Testis (tissue), 3 donors: ENCODE results near the gene CBX5. TPM values are rescaled to one million over a fixed set of nuclear protein-coding genes. Genes with fewer than 3 reads are reported as not detected.

Experiments used
- DNase-seq: peaks from one replicate; pipeline ENCODE4 v3.0.0-alpha.2; 2019
- H3K27ac ChIP-seq, 2 donors: fragments of 200-600 bp; sonication (generic); one replicate each; pipeline ENCODE4 v1.5.1; 2019
- H3K27me3 ChIP-seq: fragments of 200-600 bp; sonication (generic); one replicate; pipeline ENCODE4 v1.5.1; 2019
- H3K36me3 ChIP-seq: fragments of 200-600 bp; sonication (generic); one replicate; pipeline ENCODE4 v1.5.1; 2017; ENCODE audit warnings: low read depth; ENCODE audit errors: missing control alignments
- H3K4me1 ChIP-seq: fragments of 200-600 bp; sonication (generic); one replicate; pipeline ENCODE4 v1.5.1; 2019
- H3K4me3 ChIP-seq, 2 donors: fragments of 200-600 bp; sonication (generic); one replicate each; pipeline ENCODE4 v1.5.1; 2017 to 2019
- H3K9me3 ChIP-seq: fragments of 200-600 bp; sonication (generic); one replicate; pipeline ENCODE4 v1.5.1; 2017
- POLR2A ChIP-seq: fragments of 450-650 bp; IDR thresholded peaks from one replicate; pipeline ENCODE4 v1.6.1; 2017; ENCODE audit warnings: antibody characterized with exemption, mild to moderate bottlenecking, moderate library complexity
- WGBS, 2 donors: methylation state at CpG; one replicate each; pipeline ENCODE4 v1.1.5; 2018; 5-methylcytosine and 5-hydroxymethylcytosine counted together
- intact Hi-C: fragments of 100-400 bp; cut with DNase I; formaldehyde crosslinking; loops from one replicate; pipeline ENCODE4 v1.15.1; 2023; ENCODE audit warnings: low total_unique reads
- polyA plus RNA-seq: library from polyadenylated mRNA; stranded (reverse); fragments of 350-450 nt; fragmentation: Illumina TruSeq; extraction: RNeasy Lipid Tissue Mini Kit (QIAGEN cat#74804); gene quantifications from one replicate; pipeline ENCODE4 v1.2.3, GENCODE V29; 2014; ENCODE audit warnings: low read depth, low replicate concordance; ENCODE audit not compliant: insufficient read depth
- total RNA-seq, 2 donors: library from RNA; depleted of rRNA; stranded (reverse); fragments of >200 nt; gene quantifications; one replicate each; pipeline ENCODE4 v1.2.3, GENCODE V29; 2016
- TF ChIP-seq, protein P1 (sequence below), 3 experiments: fragments of 450-650 bp in 2 of 3; fragments of 200-600 bp in 1 of 3; sonication (generic) in 1 of 3; IDR thresholded peaks; one replicate each; pipeline ENCODE4 v1.5.1; 2016 to 2019; ENCODE audit warnings: antibody characterized with exemption in 3 of 3, mild to moderate bottlenecking in 2 of 3, moderate library complexity in 1 of 3

Gene CBX5
- total and polyA plus RNA-seq, 3 donors from 2014 or later, result 52.7 to 66.4 (median 63.9) TPM

DNA sequence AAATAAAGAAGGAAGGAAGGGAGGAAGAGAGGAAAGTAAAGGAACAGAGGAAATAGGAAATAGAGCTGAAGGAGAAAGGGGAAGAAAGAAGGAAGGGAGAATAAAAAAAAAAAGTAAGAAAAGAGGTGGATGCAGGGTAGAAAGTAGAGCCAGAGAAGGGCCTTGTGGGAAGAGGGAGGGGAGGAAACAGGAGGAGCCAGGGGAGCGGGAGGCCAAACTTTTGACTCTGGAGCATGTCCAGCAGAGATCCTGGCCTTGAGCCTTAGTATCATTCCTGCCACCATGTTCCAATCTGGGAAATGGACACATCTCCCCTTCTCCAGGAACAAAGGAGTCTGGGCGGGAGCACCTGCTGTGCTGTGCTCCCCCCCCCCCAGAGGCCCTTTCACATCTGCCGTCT is 80.0 kb downstream of the CBX5 start:
- H3K27me3 ChIP-seq, result no peaks in the 10 kb centered on the region
- WGBS, 2 donors, result 57 to 65% methylated on average over 3 of the region's 3 CpGs

DNA sequence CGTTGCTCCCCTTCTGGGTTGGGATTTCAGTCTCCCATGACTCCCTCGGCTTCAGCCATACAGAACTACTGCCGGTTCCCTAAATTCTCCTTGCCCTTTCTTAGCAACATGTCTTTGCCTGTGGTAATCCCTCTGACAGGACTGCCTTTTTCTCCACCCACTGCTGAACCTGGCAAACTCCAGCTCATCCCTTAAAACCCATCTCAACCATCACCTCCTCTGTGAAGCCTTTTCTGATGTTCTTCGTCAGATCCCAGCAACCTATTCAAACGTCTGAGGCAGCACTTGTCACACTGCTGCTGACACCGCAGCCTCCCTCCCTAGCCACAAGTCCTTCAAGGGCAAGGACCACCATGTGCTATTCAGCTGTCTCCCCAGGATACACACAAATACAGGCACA is 80.9 kb downstream of the CBX5 start:
- H3K27ac ChIP-seq, result no peak overlapping the region
- no peaks in the 10 kb centered on the region for H3K36me3 ChIP-seq
- 73 to 79% methylated on average over 6 of the region's 6 CpGs for whole genome bisulfite sequencing, 2 donors
- H3K9me3 ChIP-seq, result no peaks in the 10 kb centered on the region
- no peaks in the 10 kb centered on the region for H3K4me1 ChIP-seq
- DNase-seq, result no peak
- TF ChIP-seq, protein P1, sequence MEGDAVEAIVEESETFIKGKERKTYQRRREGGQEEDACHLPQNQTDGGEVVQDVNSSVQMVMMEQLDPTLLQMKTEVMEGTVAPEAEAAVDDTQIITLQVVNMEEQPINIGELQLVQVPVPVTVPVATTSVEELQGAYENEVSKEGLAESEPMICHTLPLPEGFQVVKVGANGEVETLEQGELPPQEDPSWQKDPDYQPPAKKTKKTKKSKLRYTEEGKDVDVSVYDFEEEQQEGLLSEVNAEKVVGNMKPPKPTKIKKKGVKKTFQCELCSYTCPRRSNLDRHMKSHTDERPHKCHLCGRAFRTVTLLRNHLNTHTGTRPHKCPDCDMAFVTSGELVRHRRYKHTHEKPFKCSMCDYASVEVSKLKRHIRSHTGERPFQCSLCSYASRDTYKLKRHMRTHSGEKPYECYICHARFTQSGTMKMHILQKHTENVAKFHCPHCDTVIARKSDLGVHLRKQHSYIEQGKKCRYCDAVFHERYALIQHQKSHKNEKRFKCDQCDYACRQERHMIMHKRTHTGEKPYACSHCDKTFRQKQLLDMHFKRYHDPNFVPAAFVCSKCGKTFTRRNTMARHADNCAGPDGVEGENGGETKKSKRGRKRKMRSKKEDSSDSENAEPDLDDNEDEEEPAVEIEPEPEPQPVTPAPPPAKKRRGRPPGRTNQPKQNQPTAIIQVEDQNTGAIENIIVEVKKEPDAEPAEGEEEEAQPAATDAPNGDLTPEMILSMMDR (IDR thresholded peaks at IDR 0.05), result no peak
- no peak for TF ChIP-seq POLR2A
- intact Hi-C loops, result no loop called here
- H3K27me3 ChIP-seq, result no peaks in the 10 kb centered on the region
- no peak overlapping the region for H3K4me3 ChIP-seq

More for the DNA sequence above, 80.0 kb downstream of the CBX5 start:
- Histone ChIP-seq H3K36me3 (no peaks in the 10 kb centered on the region), H3K9me3 (no peaks in the 10 kb centered on the region), H3K4me3 (no peak overlapping the region), H3K27ac (no peak overlapping the region), H3K4me1 (no peaks in the 10 kb centered on the region)
- intact Hi-C loops, result loop anchor here (5.0 kb wide), 1 partner anchor 213 kb away; the partner anchor contains the start of gene HOXC10
- TF ChIP-seq POLR2A, result no peak
- TF ChIP-seq, protein P1 (IDR thresholded peaks at IDR 0.05), result no peak
- DNase-seq, result no peak

DNA sequence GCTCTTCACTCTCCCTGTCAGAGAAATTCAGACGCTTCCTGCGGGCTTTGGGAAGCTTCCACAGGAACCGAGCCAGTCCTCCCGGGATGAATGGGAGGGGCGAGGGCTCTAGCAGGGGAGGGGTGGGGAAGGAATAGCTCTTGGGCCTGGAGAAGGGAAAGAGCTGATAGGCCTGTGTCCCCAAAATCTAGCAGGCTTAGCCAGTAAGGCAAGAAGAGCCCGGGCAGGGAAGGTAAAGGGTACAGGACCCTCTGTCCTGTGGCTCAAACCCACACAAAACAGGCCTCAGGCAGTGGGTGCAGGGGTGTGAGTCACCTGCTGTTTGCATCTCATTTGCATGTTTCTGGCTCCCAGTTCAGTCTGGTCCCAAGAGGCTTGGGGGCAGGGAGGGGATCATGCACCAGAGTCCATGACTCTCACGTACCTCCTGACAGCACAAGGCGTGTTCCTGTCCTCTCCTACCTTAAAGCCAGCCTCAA is 82.5 kb downstream of the CBX5 start:
- Histone ChIP-seq H3K4me1 (peaks cover 2% of the 10 kb centered on the region), H3K27ac (no peak overlapping the region), H3K36me3 (no peaks in the 10 kb centered on the region), H3K27me3 (no peaks in the 10 kb centered on the region), H3K4me3 (no peak overlapping the region), H3K9me3 (no peaks in the 10 kb centered on the region)
- no peak for DNase-seq
- WGBS, 2 donors, result 43 to 51% methylated on average over 8 of the region's 8 CpGs
- no peak for TF ChIP-seq POLR2A
- TF ChIP-seq, protein P1 (IDR thresholded peaks at IDR 0.05), result no peak
- intact Hi-C loops, result no loop called here

DNA sequence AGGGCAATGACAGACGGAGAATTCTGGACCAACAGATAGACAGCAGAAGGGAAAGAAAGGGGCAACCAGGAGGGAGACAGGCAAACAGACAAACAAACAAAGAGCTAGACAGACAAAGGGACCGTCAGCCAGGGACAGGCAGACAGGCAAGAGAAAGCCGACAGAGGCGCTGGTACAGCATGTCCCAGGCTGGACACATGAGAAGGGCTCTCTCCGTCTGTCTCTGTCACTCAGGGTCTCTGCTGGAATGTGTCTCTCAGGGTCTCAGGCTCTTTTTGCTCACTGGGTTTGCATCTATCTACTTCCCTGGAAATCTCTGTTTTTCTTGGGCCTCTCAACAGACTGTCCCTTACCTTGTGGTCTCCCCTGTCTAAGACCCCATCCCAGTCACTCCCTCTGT is 82.9 kb downstream of the CBX5 start:
- DNase-seq, result no peak
- WGBS, 2 donors, result 29 to 47% methylated on average over 5 of the region's 5 CpGs
- Histone ChIP-seq H3K27ac (no peak overlapping the region), H3K9me3 (no peaks in the 10 kb centered on the region), H3K36me3 (no peaks in the 10 kb centered on the region), H3K4me3 (no peak overlapping the region), H3K4me1 (peaks cover 7% of the 10 kb centered on the region), H3K27me3 (no peaks in the 10 kb centered on the region)
- intact Hi-C loops, result no loop called here
- TF ChIP-seq, protein P1 (IDR thresholded peaks at IDR 0.05), result no peak
- TF ChIP-seq POLR2A, result no peak

DNA sequence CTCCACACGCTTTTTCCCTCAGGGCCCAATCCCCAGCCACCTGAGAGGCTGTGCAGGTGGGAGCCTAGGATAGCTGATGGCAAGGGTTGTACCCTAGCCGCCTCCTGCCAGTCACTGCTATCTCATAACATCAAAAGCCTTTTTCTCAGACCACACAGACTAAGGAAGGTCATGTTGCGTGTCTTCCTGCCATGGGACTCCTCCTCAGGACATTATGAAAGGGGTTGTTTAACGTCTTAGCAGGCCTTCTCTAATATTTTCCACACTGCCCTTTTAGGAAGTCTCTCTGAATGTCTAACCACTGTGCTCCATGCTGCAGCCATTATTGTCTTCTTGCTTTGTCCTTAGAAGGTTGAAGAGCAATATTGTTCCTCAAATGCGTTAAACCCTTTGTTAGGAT is 83.5 kb downstream of the CBX5 start:
- H3K4me3 ChIP-seq, result no peak overlapping the region
- intact Hi-C loops, result no loop called here

More for the DNA sequence above, 83.5 kb downstream of the CBX5 start:
- Histone ChIP-seq H3K27me3 (no peaks in the 10 kb centered on the region), H3K4me1 (peaks cover 10% of the 10 kb centered on the region), H3K36me3 (no peaks in the 10 kb centered on the region), H3K27ac (no peak overlapping the region), H3K9me3 (no peaks in the 10 kb centered on the region)
- no peak for DNase-seq
- no peak for TF ChIP-seq POLR2A
- TF ChIP-seq, protein P1 (IDR thresholded peaks at IDR 0.05), result no peak
- WGBS, 2 donors, result 76 to 80% methylated on average over 5 of the region's 5 CpGs
